KBM-7 (cell line): ENCODE measurements around the gene MUL1.

Experiments
- DNase-seq: peaks from one replicate; pipeline ENCODE4 v3.0.0-alpha.2; 2015
- in situ Hi-C: fragments of 300-500 bp; cut with MboI; formaldehyde crosslinking; loops from 2 replicates; pipeline ENCODE4 v1.14.3; 2020; ENCODE audit warnings: low sequenced_read_pairs, low pct_unique_long_range_greater_than_20kb, mixed read lengths

The MUL1 gene

GRCh38 chr1:20476265-20477038 lies 31.5 kb downstream of the MUL1 start:
- in situ Hi-C loops = loop anchor here (25.0 kb wide), 1 partner anchor 264 kb away; no protein-coding TSS in a partner anchor

DNA sequence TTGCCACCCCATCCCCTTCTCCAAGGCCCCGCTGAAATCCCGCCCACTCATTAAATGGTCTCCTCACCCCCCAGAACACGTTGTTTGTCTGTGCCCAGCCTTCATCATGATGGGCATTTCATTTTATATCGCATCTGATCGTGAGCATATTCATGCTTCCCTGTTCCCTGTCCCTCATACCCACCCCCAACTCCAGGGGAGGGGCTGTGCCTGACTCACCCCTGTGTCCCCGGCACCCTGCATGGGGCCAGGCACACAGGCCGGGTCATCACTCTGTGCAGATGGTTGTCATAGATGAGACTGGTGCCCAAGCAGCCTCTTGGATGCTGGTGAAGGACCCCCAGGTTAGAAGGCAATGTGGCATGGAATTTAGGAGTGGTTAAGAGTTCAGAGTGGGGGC lies 33.0 kb downstream of the MUL1 start:
- in situ Hi-C loops = loop anchor here (25.0 kb wide), 2 partner anchors 263 to 538 kb away; no protein-coding TSS in a partner anchor
- DNase-seq = no peak

More at GRCh38 chr1:20476265-20477038, 31.5 kb downstream of the MUL1 start:
- no peak for DNase-seq

GRCh38 chr1:20474333-20474975 lies 33.5 kb downstream of the MUL1 start:
- in situ Hi-C loops = loop anchor here (25.0 kb wide), 1 partner anchor 537 kb away; no protein-coding TSS in a partner anchor
- no peak for DNase-seq

GRCh38 chr1:20473894-20474293 lies 34.1 kb downstream of the MUL1 start:
- no peak for DNase-seq
- in situ Hi-C loops = loop anchor here (25.0 kb wide), 1 partner anchor 537 kb away; no protein-coding TSS in a partner anchor

DNA sequence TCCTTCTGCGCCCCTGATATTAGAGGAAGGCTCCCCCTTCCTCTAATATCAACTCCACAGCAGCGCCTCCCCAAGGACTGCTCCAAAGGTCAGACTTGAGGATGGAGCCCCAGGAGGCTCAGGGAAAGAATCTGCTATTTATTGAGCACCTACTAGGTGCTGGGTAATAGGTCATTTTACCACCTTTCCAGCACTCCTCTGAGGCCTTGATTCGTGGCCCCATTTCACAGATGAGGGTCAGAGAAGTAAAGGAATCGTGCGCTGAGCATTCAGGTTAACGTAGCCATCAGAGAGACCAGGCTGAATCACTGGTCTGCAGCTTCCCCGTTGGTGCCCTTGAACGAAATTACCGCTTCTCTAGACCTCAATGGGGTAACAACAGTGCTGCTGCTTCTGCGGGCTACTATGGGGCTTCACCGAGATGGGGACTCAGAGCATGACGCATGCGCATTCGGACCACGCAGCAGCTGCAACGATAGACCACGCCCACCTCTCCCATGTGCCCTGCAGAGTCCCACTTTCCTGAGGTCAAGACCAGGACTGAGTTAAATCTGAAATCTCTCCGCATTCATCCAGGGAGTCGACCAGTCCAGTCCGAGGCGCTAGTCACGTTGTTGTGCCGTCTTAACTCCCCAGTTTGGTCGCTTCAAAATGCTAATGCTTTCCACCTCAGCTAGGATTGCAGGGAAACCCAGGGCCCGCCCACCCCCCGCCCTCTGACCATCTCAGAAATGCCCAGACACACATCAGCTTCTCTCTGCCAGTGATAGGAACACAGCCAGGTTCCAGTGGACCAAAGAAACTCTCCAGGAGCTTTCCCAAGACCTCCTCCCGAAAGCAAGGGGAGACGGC lies 34.9 kb downstream of the MUL1 start:
- in situ Hi-C loops = loop anchor here (25.0 kb wide), 1 partner anchor 536 kb away; no protein-coding TSS in a partner anchor
- DNase-seq = no peak

- in situ Hi-C loops = loop anchor here (25.0 kb wide), 1 partner anchor 535 kb away; no protein-coding TSS in a partner anchor
- no peak for DNase-seq
These were observed 35.8 kb downstream of the MUL1 start for GRCh38 chr1:20472121-20472520.

GRCh38 chr1:20470194-20470593 lies 37.8 kb downstream of the MUL1 start:
- in situ Hi-C loops = loop anchor here (25.0 kb wide), 1 partner anchor 533 kb away; no protein-coding TSS in a partner anchor
- DNase-seq = no peak

DNA sequence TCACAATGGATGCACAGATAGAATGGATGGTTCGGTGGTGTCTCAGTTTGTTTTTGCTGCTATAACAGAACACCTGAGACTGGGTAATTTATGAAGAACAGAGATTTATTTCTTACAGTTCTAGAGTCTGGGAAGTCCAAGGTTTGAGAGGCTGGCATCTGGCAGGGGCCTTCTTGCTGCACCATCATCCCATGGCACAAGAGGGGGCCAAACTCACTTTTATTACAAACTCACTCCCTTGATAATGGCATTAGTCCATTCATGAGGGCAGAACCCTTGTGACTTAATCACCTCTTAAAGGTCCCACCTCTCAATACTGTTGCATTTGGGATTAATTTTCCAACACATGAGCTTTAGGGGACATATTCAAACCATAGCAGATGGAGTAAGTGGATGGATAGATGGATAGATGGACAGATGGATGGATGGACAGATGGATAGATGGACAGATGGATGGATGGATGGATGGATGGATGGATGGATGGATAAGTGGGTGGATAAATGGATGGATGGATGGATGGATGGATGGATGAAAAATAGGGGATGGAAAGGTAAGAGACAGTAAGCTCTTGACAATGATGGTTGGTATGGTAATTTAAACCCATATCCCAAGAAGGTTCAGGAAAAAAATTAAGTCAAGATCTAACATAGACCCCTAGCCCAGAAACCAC lies 38.4 kb downstream of the MUL1 start:
- in situ Hi-C loops = loop anchor here (25.0 kb wide), 1 partner anchor 532 kb away; no protein-coding TSS in a partner anchor
- DNase-seq = no peak

DNA sequence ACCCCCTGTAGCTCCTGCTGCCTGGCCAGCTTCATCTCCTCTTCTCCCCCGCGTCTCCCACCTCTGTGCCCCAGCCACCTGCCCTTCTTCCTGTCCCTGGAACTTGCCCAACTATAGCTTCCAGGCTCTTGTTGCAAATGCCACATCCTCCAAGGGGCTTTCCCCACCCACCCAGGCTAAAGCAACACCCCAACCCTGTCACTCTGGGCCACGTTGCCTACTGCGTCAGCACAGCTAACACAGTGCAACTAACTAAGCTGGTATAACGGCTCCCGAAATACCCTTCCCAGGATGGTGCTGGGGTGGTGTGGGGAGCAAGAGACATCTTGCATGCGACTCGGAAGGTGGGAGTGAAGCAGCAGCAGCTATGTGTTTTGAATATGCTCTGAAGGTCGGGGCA lies 41.7 kb downstream of the MUL1 start:
- in situ Hi-C loops = loop anchor here (25.0 kb wide), 1 partner anchor 529 kb away; no protein-coding TSS in a partner anchor

GRCh38 chr1:20465187-20465586 lies 42.8 kb downstream of the MUL1 start:
- in situ Hi-C loops = loop anchor here (25.0 kb wide), 1 partner anchor 528 kb away; no protein-coding TSS in a partner anchor
- DNase-seq = no peak

More for the DNA sequence above, 41.7 kb downstream of the MUL1 start:
- DNase-seq = no peak

DNA sequence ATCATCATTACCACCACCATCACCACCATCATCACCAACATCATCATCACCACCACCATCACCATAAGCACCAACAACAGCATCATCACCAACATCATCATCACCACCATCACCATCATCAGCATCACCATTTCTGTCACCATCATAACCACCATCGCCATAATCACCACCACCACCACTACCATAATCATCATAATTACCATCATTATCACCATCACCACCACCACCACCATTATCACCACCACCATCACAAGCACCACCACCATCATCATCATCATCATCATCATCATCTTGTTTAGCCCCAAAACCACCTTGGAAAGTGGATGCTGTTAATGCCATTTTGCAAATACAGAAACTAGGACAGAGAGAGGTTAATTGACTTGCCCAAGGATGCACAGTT lies 44.4 kb downstream of the MUL1 start:
- no peak for DNase-seq
- in situ Hi-C loops = loop anchor here (25.0 kb wide), 1 partner anchor 526 kb away; no protein-coding TSS in a partner anchor

DNA sequence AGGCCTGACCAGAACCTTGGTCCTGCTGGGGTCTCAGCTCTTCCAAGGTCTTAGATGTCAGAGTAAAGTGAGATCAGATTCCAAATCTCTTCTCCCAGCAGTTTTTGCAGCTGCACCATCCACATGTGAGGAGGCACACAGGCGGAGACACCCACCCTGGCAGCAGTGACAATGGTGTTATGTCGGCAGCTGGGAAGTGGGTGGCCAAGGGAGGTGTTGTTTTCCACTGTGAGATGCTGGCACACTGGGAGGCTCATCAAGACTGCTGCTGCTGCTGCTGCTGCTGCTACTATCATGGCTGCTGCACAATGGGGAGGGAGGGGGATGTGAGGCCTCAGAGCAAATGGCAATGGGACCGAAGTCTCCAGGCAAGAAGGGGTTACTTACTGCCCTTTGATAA lies 45.6 kb downstream of the MUL1 start:
- in situ Hi-C loops = loop anchor here (25.0 kb wide), 1 partner anchor 525 kb away; no protein-coding TSS in a partner anchor
- DNase-seq = no peak

GRCh38 chr1:20458717-20459116 lies 49.2 kb downstream of the MUL1 start:
- in situ Hi-C loops = loop anchor here (25.0 kb wide), 1 partner anchor 521 kb away; no protein-coding TSS in a partner anchor
- no peak for DNase-seq

DNA sequence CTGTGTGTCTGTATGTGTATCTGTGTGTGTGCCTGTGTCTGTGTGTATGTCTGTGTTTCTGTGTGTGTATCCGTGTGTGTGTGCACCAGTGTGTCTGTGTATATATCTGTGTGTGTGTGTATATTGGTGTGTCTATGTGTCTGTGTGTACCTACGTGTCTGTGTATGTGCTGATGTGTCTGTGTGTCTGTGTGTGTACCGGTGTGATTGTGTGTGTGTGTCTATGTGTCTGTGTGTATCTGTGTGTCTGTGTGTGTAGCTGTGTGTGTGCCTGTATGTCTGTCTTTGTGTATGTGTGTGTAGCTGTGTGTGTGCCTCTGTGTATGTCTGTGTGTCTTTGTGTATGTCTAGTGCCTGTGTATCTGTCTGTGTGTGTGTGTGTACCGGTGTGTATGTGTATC lies 53.9 kb downstream of the MUL1 start:
- in situ Hi-C loops = loop anchor here (25.0 kb wide), 1 partner anchor 517 kb away; no protein-coding TSS in a partner anchor
- no peak for DNase-seq

- DNase-seq = no peak
- in situ Hi-C loops = loop anchor here (25.0 kb wide), 1 partner anchor 513 kb away; no protein-coding TSS in a partner anchor
These were observed 58.1 kb downstream of the MUL1 start for GRCh38 chr1:20449735-20450311.
